GM12878 (cell line): Measurements from ENCODE around the gene TIFAB. TPM values are rescaled to one million over a fixed set of nuclear protein-coding genes. Genes with fewer than 3 reads are reported as not detected.

Experiments
- ATAC-seq: fragments of 200-7000 bp; cut with Tn5 transposase; 3 replicates; pipeline ENCODE4 v1.9.1; 2020; ENCODE audit warnings: mild to moderate bottlenecking, moderate library complexity
- BruUV-seq: library from RNA; stranded (reverse); fragments of 400-500 nt; replicated peaks from 2 replicates; lab custom pipeline; 2021; lab: Mats Ljungman, UMichigan
- CTCF ChIA-PET: fragments of 300-600 bp; sonication (Branson Sonifier 250); formaldehyde crosslinking; extraction: SDS; loops from one replicate; lab custom pipeline; 2021; ENCODE audit warnings: inconsistent platforms; lab: Yijun Ruan, JAX
- POLR2A ChIA-PET: fragments of 350-600 bp; formaldehyde crosslinking; extraction: SDS; loops from one replicate; lab custom pipeline; 2021; ENCODE audit warnings: inconsistent platforms; lab: Charles Lee
- RAD21 ChIA-PET: fragments of 300-600 bp; sonication (Branson Sonifier 250); formaldehyde crosslinking; loops from one replicate; lab custom pipeline; 2023; ENCODE audit warnings: antibody characterized with exemption; ENCODE audit not compliant: unreplicated experiment; lab: Charles Lee
- SMC1A ChIA-PET: fragments of 300-600 bp; sonication (Branson Sonifier 250); formaldehyde crosslinking; loops from one replicate; lab custom pipeline; 2023; ENCODE audit not compliant: unreplicated experiment, uncharacterized antibody; lab: Charles Lee
- DNase-seq: peaks from one replicate; pipeline ENCODE4 v3.0.0-alpha.2; 2011; ENCODE audit warnings: low read depth, low spot score
- FAIRE-seq: peaks from 3 replicates; lab custom pipeline; 2011; peaks lifted over from hg19 to GRCh38; lab: Jason Lieb, UNC
- H2AFZ ChIP-seq: 2 replicates; pipeline ENCODE4 v1.6.0; 2011; ENCODE audit warnings: low read depth, low read length, control low read depth; ENCODE audit not compliant: control insufficient read depth
- H3K27ac ChIP-seq: 2 replicates; pipeline ENCODE4 v1.5.1; 2011; ENCODE audit warnings: control low read depth; ENCODE audit not compliant: control insufficient read depth, insufficient read depth
- H3K27me3 ChIP-seq, 2 experiments: replicated peaks in 1 of 2; 2 replicates each; pipeline versions ENCODE4 v1.6.0 to v1.6.1; 2011; ENCODE audit warnings: low read length in 1 of 2; ENCODE audit not compliant: control insufficient read depth in 2 of 2, insufficient read depth in 2 of 2
- H3K36me3 ChIP-seq, 2 experiments: 2 replicates each; pipeline ENCODE4 v1.5.1; 2011; ENCODE audit warnings: low read length in 1 of 2; ENCODE audit not compliant: control insufficient read depth in 2 of 2, insufficient read depth in 2 of 2
- H3K4me1 ChIP-seq: 2 replicates; pipeline ENCODE4 v1.6.1; 2011; ENCODE audit warnings: mild to moderate bottlenecking, low read length, moderate library complexity, mixed read lengths; ENCODE audit not compliant: control insufficient read depth, insufficient read depth
- H3K4me2 ChIP-seq: 2 replicates; pipeline ENCODE4 v1.6.0; 2011; ENCODE audit warnings: control low read depth; ENCODE audit not compliant: control insufficient read depth, insufficient read depth
- H3K4me3 ChIP-seq: fragments of 200-600 bp; sonication (generic); 2 replicates; pipeline ENCODE4 v1.5.1; 2016
- H3K79me2 ChIP-seq: 2 replicates; pipeline ENCODE4 v1.6.0; 2011; ENCODE audit warnings: low read length; ENCODE audit not compliant: control insufficient read depth, insufficient read depth
- H3K9ac ChIP-seq: 2 replicates; pipeline ENCODE4 v1.8.0; 2011; ENCODE audit warnings: low read length, control low read depth, mixed read lengths; ENCODE audit not compliant: control insufficient read depth, insufficient read depth
- H3K9me3 ChIP-seq: replicated peaks from 3 replicates; pipeline ENCODE4 v1.5.1; 2011; ENCODE audit warnings: mild to moderate bottlenecking, low read length; ENCODE audit not compliant: control insufficient read depth, insufficient read depth
- H4K20me1 ChIP-seq: 2 replicates; pipeline ENCODE4 v1.6.0; 2011; ENCODE audit not compliant: control insufficient read depth, insufficient read depth
- BHLHE40 ChIP-seq, 2 experiments: fragments of 450-650 bp in 1 of 2; IDR thresholded peaks; 2 replicates each; pipeline ENCODE4 v1.6.1; 2011 to 2017; ENCODE audit warnings: low read depth in 2 of 2, borderline replicate concordance in 1 of 2, improper control_type of control experiment in 1 of 2, low read length in 1 of 2, mild to moderate bottlenecking in 1 of 2
- FOXM1 ChIP-seq: IDR thresholded peaks from 2 replicates; pipeline ENCODE4 v1.6.1; 2012; ENCODE audit warnings: low read depth, mild to moderate bottlenecking, inconsistent platforms, low read length, moderate library complexity
- MTA3 ChIP-seq: IDR thresholded peaks from 2 replicates; pipeline ENCODE4 v1.6.1; 2012; ENCODE audit warnings: low read length, inconsistent platforms, borderline replicate concordance
- WGBS: methylation state at CpG from one replicate; pipeline ENCODE4 v1.1.6; 2016; ENCODE audit warnings: low lambda C conversion rate; ENCODE audit not compliant: insufficient replicate concordance, insufficient coverage; ENCODE audit errors: missing lambda C conversion rate; 5-methylcytosine and 5-hydroxymethylcytosine counted together
- in situ Hi-C: fragments of 300-500 bp; cut with MboI; formaldehyde crosslinking; loops from 9 replicates; pipeline ENCODE4 v1.14.3; 2018; ENCODE audit warnings: mixed read lengths
- intact Hi-C: fragments of 100-400 bp; cut with micrococcal nuclease; formaldehyde crosslinking; loops from one replicate; pipeline ENCODE4 v1.14.2; 2022; ENCODE audit not compliant: unreplicated experiment
- polyA plus RNA-seq, 11 experiments: library from polyadenylated mRNA; depleted of rRNA in 4 of 11; unstranded in 6 of 11; stranded (reverse) in 5 of 11; fragments of >200 nt; fragmentation: Nextera tagmentation in 4 of 11; fragmentation: Illumina TruSeq in 1 of 11; extraction: Ambion mirVana in 4 of 11; extraction: Trizol in 1 of 11; gene quantifications; 1 replicate in 1 of 11; 2 replicates in 10 of 11; pipeline versions ENCODE4 v1.2.1 to v1.2.3, GENCODE V29; 2011 to 2016; ENCODE audit warnings: inconsistent platforms in 2 of 11, missing spikeins in 2 of 11, low read depth in 1 of 11
- total RNA-seq, 4 experiments: library from RNA; depleted of rRNA in 3 of 4; stranded (reverse); fragments of >200 nt in 3 of 4; fragmentation: Illumina TruSeq in 1 of 4; extraction: Trizol in 1 of 4; gene quantifications; 2 replicates each; pipeline versions ENCODE4 v1.2.1 to v1.2.3, GENCODE V29; 2013 to 2021
- TF ChIP-seq, protein P1 (sequence below): fragments of 450-650 bp; formaldehyde crosslinking; IDR thresholded peaks from 2 replicates; pipeline ENCODE4 v1.4.0; 2020; ENCODE audit warnings: mild to moderate bottlenecking, moderate library complexity
- TF ChIP-seq, protein P2 (sequence below): fragments of 450-650 bp; formaldehyde crosslinking; IDR thresholded peaks from 2 replicates; pipeline ENCODE4 v1.5.0; 2022; ENCODE audit warnings: mild to moderate bottlenecking, missing genetic modification characterization
- TF ChIP-seq, protein P3 (sequence below): IDR thresholded peaks from 2 replicates; pipeline ENCODE4 v1.6.1; 2011; ENCODE audit warnings: low read depth, low read length, improper control_type of control experiment, borderline replicate concordance

TIFAB gene
- total and polyA plus RNA-seq, 10 of the 15 experiments (the other 5 are each of a cell fraction or from before 2014, with no cell fraction given): not detected

DNA sequence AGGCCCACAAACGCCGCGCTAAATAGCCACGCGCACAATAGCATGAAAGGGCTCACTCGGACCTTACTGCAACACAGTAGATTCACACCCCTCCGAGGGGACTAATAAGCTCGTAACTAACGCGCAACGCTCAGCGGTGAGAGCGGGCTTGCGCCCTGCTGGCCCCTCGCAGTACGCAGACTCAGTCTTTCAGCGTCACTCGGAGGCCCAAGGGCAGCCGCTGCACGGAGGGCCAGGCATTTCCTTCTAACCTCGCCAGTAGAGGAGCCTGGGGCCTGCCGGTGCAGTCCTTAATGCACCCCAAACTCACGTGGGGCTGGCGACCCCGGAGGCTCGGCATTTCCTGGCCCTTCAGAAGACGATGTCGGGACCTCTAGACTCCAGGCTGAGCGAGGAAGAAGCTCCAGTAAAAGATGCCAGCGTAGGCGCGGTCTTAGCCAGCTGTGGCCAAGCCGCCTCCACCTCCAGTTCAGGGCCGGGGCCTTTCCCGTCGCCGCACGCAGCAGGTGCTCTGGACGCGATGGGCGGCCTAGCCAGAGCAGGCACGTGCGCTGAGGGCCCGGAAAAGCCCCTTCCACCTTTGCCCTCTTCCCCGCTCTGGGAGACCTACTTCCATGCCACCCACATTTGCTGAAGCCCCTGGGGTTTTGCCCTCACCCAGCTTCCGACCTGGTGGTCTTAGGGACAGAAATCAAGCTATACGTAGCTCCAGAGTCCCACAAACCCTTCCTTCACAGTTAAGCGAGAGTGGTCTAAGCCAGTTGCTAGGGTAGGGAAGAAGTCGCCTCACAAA lies 38.3 kb upstream of the TIFAB start:
- Histone ChIP-seq H3K9ac (no peak overlapping the region), H2AFZ (no peak overlapping the region), H3K4me1 (no peaks in the 10 kb centered on the region), H3K27ac (no peak overlapping the region), H3K4me2 (no peak overlapping the region), H4K20me1 (no peaks in the 10 kb centered on the region; the same call in 1 of the 2 replicates), H3K79me2 (no peaks in the 10 kb centered on the region), H3K36me3 (no peaks in the 10 kb centered on the region), H3K27me3 (peaks cover 10 to 20% of the 10 kb centered on the region in 2 experiments; a peak in 3 of 4 replicates), H3K9me3 (no peaks in the 10 kb centered on the region), H3K4me3 (no peak overlapping the region)
- ChIA-PET SMC1A (no interaction called here), RAD21 (no interaction called here), POLR2A (no interaction called here), CTCF (no interaction called here)
- intact Hi-C loops: no loop called here
- TF ChIP-seq, protein P1, sequence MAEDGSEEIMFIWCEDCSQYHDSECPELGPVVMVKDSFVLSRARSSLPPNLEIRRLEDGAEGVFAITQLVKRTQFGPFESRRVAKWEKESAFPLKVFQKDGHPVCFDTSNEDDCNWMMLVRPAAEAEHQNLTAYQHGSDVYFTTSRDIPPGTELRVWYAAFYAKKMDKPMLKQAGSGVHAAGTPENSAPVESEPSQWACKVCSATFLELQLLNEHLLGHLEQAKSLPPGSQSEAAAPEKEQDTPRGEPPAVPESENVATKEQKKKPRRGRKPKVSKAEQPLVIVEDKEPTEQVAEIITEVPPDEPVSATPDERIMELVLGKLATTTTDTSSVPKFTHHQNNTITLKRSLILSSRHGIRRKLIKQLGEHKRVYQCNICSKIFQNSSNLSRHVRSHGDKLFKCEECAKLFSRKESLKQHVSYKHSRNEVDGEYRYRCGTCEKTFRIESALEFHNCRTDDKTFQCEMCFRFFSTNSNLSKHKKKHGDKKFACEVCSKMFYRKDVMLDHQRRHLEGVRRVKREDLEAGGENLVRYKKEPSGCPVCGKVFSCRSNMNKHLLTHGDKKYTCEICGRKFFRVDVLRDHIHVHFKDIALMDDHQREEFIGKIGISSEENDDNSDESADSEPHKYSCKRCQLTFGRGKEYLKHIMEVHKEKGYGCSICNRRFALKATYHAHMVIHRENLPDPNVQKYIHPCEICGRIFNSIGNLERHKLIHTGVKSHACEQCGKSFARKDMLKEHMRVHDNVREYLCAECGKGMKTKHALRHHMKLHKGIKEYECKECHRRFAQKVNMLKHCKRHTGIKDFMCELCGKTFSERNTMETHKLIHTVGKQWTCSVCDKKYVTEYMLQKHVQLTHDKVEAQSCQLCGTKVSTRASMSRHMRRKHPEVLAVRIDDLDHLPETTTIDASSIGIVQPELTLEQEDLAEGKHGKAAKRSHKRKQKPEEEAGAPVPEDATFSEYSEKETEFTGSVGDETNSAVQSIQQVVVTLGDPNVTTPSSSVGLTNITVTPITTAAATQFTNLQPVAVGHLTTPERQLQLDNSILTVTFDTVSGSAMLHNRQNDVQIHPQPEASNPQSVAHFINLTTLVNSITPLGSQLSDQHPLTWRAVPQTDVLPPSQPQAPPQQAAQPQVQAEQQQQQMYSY (CRISPR knock-in tag): no peak
- TF ChIP-seq FOXM1 (no peak), MTA3 (no peak), BHLHE40 (IDR thresholded peaks at IDR 0.05; ENCODE audit: borderline replicate concordance in 1 of 2, low read depth in 2 of 2, low read length in 1 of 2) (peak in 1 of 2 experiments; percentile 49; a peak in 2 of 4 replicates)
- TF ChIP-seq, protein P2, sequence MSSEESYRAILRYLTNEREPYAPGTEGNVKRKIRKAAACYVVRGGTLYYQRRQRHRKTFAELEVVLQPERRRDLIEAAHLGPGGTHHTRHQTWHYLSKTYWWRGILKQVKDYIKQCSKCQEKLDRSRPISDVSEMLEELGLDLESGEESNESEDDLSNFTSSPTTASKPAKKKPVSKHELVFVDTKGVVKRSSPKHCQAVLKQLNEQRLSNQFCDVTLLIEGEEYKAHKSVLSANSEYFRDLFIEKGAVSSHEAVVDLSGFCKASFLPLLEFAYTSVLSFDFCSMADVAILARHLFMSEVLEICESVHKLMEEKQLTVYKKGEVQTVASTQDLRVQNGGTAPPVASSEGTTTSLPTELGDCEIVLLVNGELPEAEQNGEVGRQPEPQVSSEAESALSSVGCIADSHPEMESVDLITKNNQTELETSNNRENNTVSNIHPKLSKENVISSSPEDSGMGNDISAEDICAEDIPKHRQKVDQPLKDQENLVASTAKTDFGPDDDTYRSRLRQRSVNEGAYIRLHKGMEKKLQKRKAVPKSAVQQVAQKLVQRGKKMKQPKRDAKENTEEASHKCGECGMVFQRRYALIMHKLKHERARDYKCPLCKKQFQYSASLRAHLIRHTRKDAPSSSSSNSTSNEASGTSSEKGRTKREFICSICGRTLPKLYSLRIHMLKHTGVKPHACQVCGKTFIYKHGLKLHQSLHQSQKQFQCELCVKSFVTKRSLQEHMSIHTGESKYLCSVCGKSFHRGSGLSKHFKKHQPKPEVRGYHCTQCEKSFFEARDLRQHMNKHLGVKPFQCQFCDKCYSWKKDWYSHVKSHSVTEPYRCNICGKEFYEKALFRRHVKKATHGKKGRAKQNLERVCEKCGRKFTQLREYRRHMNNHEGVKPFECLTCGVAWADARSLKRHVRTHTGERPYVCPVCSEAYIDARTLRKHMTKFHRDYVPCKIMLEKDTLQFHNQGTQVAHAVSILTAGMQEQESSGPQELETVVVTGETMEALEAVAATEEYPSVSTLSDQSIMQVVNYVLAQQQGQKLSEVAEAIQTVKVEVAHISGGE: no peak
- TF ChIP-seq, protein P3, sequence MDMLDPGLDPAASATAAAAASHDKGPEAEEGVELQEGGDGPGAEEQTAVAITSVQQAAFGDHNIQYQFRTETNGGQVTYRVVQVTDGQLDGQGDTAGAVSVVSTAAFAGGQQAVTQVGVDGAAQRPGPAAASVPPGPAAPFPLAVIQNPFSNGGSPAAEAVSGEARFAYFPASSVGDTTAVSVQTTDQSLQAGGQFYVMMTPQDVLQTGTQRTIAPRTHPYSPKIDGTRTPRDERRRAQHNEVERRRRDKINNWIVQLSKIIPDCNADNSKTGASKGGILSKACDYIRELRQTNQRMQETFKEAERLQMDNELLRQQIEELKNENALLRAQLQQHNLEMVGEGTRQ: no peak
- ATAC-seq (no peak), FAIRE-seq (no peak), DNase-seq (no peak)
- no TSS peak for BruUV-seq
- 27% methylated on average over 49 of the region's 49 CpGs for WGBS
- in situ Hi-C loops: no loop called here
